ENCODE data around the gene RASL11A. TPM values are rescaled to one million over a fixed set of nuclear protein-coding genes. Genes with fewer than 3 reads are reported as not detected.

The RASL11A gene
- total and polyA plus RNA-seq, 2 of the 13 experiments (the other 11 are each of a cell fraction or from before 2014, with no cell fraction given), result 3.0 to 4.1 TPM

GRCh38 chr13:27242702-27243101, 27.9 kb upstream of the RASL11A start:
- in situ Hi-C loops (cut with HindIII; ENCODE audit: extremely low pct_ligation_motif_present, low pct_unique_long_range_greater_than_20kb), result no loop called here
- Histone ChIP-seq H3K9ac (ENCODE audit: insufficient read depth, low read depth, low read length) (no peak overlapping the region), H3K4me3 (replicated peaks in 1 of 3; ENCODE audit: insufficient read depth in 1 of 3, low read depth in 2 of 3, low read length in 3 of 3) (no peak overlapping the region), H3K4me1 (ENCODE audit: insufficient read depth, low read length) (no peaks in the 10 kb centered on the region), H2AFZ (ENCODE audit: low read length) (no peak overlapping the region), H3K79me2 (ENCODE audit: insufficient read depth, low read length) (no peaks in the 10 kb centered on the region), H3K9me3 (ENCODE audit: low read length) (no peaks in the 10 kb centered on the region), H3K36me3 (replicated peaks in 1 of 2; ENCODE audit: control insufficient read depth in 1 of 2, insufficient read depth in 2 of 2, low read length in 2 of 2) (no peaks in the 10 kb centered on the region), H3K4me2 (ENCODE audit: low read depth, low read length) (no peak overlapping the region), H4K20me1 (ENCODE audit: insufficient read depth, low read length) (no peaks in the 10 kb centered on the region), H3K27me3 (ENCODE audit: control insufficient read depth in 1 of 2, insufficient read depth in 2 of 2, low read length in 2 of 2) (no peaks in the 10 kb centered on the region), H3K27ac (ENCODE audit: extremely low read length, insufficient read depth, low read length) (no peak overlapping the region)
- POLR2A ChIA-PET, result no interaction called here
- ATAC-seq, result no peak
- CTCF ChIA-PET (ENCODE audit: low intra/inter-chr PET ratio, low total read pairs), result no interaction called here
- intact Hi-C loops (cut with micrococcal nuclease; ENCODE audit: unreplicated experiment), result no loop called here
- DNase-seq (ENCODE audit: low spot score), result no peak
- FAIRE-seq, result no peak
- BruUV-seq (replicated peaks), result no TSS peak
- WGBS (ENCODE audit: low lambda C conversion rate), result 82% methylated on average over 5 of the region's 5 CpGs
- no peak for TF ChIP-seq HNRNPL (IDR thresholded peaks at IDR 0.05; ENCODE audit: low read depth, low read length)
- no peak for TF ChIP-seq ZNF550 (CRISPR knock-in tag; IDR thresholded peaks at IDR 0.05; ENCODE audit: borderline replicate concordance)
- TF ChIP-seq HDAC6 (IDR thresholded peaks at IDR 0.05; ENCODE audit: low read depth, low read length), result no peak
- TF ChIP-seq MAZ (IDR thresholded peaks at IDR 0.05; ENCODE audit: borderline replicate concordance, low read depth, low read length), result no peak
- no peak for TF ChIP-seq MAZ (CRISPR knock-in tag; IDR thresholded peaks at IDR 0.05; ENCODE audit: low read depth)
- TF ChIP-seq ZNF749 (CRISPR knock-in tag; IDR thresholded peaks at IDR 0.05; ENCODE audit: borderline replicate concordance), result no peak
- TF ChIP-seq KLF12 (CRISPR knock-in tag; IDR thresholded peaks at IDR 0.05; ENCODE audit: borderline replicate concordance), result no peak
- no peak for TF ChIP-seq ZNF431 (CRISPR knock-in tag; IDR thresholded peaks at IDR 0.05; ENCODE audit: borderline replicate concordance, low read depth)
- TF ChIP-seq CCAR2 (optimal IDR thresholded peaks at IDR 0.05; ENCODE audit: low read depth, low read length), result no peak
- TF ChIP-seq HNF1B (CRISPR knock-in tag; IDR thresholded peaks at IDR 0.05), result no peak
